A549 treated with CORT108297 at 1 μM for 4 hours (cell line): Measurements from ENCODE around the gene OR2M7. TPM values are rescaled to one million over a fixed set of nuclear protein-coding genes. Genes with fewer than 3 reads are reported as not detected.

Source experiments
- total RNA-seq: library from RNA; stranded (reverse); fragments of 200-300 nt; extraction: Qiagen RNA extraction; gene quantifications from 5 replicates; pipeline ENCODE4 v1.2.3, GENCODE V29; 2022

Gene OR2M7, protein sequence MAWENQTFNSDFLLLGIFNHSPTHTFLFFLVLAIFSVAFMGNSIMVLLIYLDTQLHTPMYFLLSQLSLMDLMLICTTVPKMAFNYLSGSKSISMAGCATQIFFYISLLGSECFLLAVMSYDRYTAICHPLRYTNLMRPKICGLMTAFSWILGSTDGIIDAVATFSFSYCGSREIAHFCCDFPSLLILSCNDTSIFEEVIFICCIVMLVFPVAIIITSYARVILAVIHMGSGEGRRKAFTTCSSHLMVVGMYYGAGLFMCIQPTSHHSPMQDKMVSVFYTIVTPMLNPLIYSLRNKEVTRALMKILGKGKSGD
- total RNA-seq: not detected in 5 replicates

GRCh38 chr1:248324468-248324867 lies at the start of gene OR2M7:
TSS of gene OR2M7 (minus strand) at chr1:248324568. CDS start at chr1:248324568, 0 bp downstream.

GRCh38 chr1:248361121-248361715 lies 36.9 kb upstream of the OR2M7 start, which contains the start of gene OR2T4:
TSS of gene OR2T4 (plus strand) at chr1:248361665. CDS start at chr1:248361665, 0 bp downstream.

DNA sequence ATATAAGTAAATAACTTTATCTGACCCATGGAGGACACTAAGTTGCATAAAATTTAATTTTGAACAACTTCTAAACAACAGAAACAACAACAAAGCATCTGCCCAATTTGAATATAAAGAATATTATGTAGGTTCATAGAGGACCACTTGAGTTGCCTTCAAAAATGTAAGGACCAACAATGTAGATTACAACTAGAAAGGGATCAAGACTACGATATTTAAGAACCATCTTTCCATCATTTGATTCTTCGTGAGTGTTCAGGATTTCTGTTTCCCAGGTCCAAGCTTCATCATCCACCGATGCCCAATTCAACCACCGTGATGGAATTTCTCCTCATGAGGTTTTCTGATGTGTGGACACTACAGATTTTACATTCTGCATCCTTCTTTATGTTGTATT lies 24.1 kb upstream of the OR2M7 start, which contains the start of gene OR14C36:
OR14C36 (plus strand) TSS at position 301 of the 400 bp plus-strand sequence; CDS start at position 301, 0 bp downstream.

DNA sequence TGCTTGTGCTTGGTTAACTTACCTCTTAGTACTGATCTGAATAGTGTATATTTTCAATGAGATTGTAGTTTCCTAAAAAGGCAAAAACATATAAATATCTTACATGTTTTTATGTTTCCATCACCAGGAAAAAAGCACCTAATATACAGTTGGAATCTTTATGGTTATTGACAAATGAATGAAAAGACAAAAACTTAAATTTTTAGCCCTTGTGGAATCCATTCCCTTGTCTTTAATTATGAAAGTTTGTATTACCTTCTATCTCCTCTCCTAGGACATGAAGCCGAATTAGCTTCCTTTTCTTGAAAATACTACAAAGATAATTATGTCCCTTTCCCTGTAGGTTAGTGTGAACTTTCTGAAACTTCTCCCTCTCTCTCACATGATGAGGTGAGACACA lies 21.0 kb downstream of the OR2M7 start, which contains the start of gene OR2T12:
OR2T12 (minus strand) TSS at position 101 of the 400 bp plus-strand sequence. CDS start 7,846 bp downstream, outside the sequence.

DNA sequence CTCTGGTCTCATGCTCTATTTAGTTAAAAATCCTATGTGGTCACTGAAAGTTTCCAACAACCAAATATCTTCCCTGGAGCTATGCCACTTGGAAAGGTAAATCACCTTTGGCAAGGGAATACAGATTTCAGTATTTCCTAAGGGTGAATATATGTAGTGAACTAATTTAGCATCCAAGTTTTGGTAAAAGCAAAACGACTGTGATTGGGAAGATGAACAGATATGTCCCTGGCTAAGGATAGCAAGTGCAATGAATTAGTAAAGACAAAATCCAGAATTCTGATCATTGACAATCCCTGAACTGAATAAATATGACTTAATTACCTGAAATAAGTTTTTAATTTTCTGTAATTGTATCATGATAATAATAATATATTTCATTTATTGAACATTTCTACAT lies 46.5 kb downstream of the OR2M7 start, which contains the start of gene OR2T33:
OR2T33 (minus strand) TSS at position 101 of the 400 bp plus-strand sequence. CDS start 4,162 bp downstream, outside the sequence.

Other genes with a start within 250 kb of the OR2M7 start
- not detected in 5 replicates for gene OR2L13, start 229.4 kb downstream of the OR2M7 start, total RNA-seq
- gene OR2M5, start 179.4 kb downstream of the OR2M7 start, total RNA-seq: not detected in 5 replicates
- not detected in 5 replicates for gene OR2M2, start 149.7 kb downstream of the OR2M7 start, total RNA-seq
- not detected in 5 replicates for gene OR2M3, start 127.3 kb downstream of the OR2M7 start, total RNA-seq
- not detected in 5 replicates for gene OR2M4, start 93.2 kb downstream of the OR2M7 start, total RNA-seq
- not detected in 5 replicates for gene OR2T33, start 46.6 kb downstream of the OR2M7 start, total RNA-seq
- gene OR2T12, start 21.1 kb downstream of the OR2M7 start, total RNA-seq: not detected in 5 replicates
- not detected in 5 replicates for gene OR14C36, start 24.2 kb upstream of the OR2M7 start, total RNA-seq
- gene OR2T4, start 37.1 kb upstream of the OR2M7 start, total RNA-seq: not detected in 5 replicates
- not detected in 5 replicates for gene OR2T6, start 51.2 kb upstream of the OR2M7 start, total RNA-seq
- not detected in 5 replicates for gene OR2T1, start 78.5 kb upstream of the OR2M7 start, total RNA-seq
- gene OR2T2, start 121.1 kb upstream of the OR2M7 start, total RNA-seq: not detected in 5 replicates
- not detected in 5 replicates for gene OR2T3, start 148.8 kb upstream of the OR2M7 start, total RNA-seq
- not detected in 5 replicates for gene OR2T5, start 164.0 kb upstream of the OR2M7 start, total RNA-seq
- gene OR2G6, start 183.5 kb upstream of the OR2M7 start, total RNA-seq: not detected in 5 replicates
- gene OR2T29, start 238.2 kb upstream of the OR2M7 start, total RNA-seq: not detected in 5 replicates